Spleen (tissue), 13 donors: Measurements from ENCODE around the gene EEIG2. TPM values are rescaled to one million over a fixed set of nuclear protein-coding genes. Genes with fewer than 3 reads are reported as not detected.
"Not testable (repeated sequence)": the region's sequence is repeated elsewhere in the genome, so short reads cannot be mapped to it uniquely, and the experiment has no call there.

Experiments
- DNase-seq: peaks from one replicate; pipeline ENCODE4 v3.0.0-alpha.2; 2020
- H3K27ac ChIP-seq, 8 donors: fragments of 200-600 bp; sonication (generic) in 7 of 8; 1 replicate in 4 of 8; 2 replicates in 4 of 8; pipeline versions ENCODE4 v1.5.0 to v1.8.0; 2016 to 2021; ENCODE audit warnings: inconsistent platforms in 4 of 8, mild to moderate bottlenecking in 4 of 8, moderate library complexity in 1 of 8
- H3K27me3 ChIP-seq, 7 donors: fragments of 200-600 bp; sonication (generic) in 6 of 7; replicated peaks in 1 of 7; 1 replicate in 4 of 7; 2 replicates in 3 of 7; pipeline versions ENCODE4 v1.5.0 to v1.8.0; 2016 to 2021; ENCODE audit warnings: inconsistent platforms in 3 of 7, mild to moderate bottlenecking in 1 of 7
- H3K36me3 ChIP-seq, 6 donors: fragments of 200-600 bp; sonication (generic) in 5 of 6; 1 replicate in 4 of 6; 2 replicates in 2 of 6; pipeline versions ENCODE4 v1.5.0 to v1.8.0; 2016 to 2021; ENCODE audit warnings: inconsistent platforms in 2 of 6
- H3K4me1 ChIP-seq, 6 donors: fragments of 200-600 bp; sonication (generic) in 5 of 6; 1 replicate in 3 of 6; 2 replicates in 3 of 6; pipeline versions ENCODE4 v1.5.0 to v1.8.0; 2016 to 2021; ENCODE audit warnings: inconsistent platforms in 3 of 6
- H3K4me3 ChIP-seq, 8 donors: fragments of 200-600 bp; sonication (generic) in 7 of 8; 1 replicate in 4 of 8; 2 replicates in 4 of 8; pipeline versions ENCODE4 v1.5.0 to v1.8.0; 2016 to 2021; ENCODE audit warnings: inconsistent platforms in 4 of 8, mild to moderate bottlenecking in 4 of 8, moderate library complexity in 2 of 8
- H3K9me3 ChIP-seq, 8 donors: fragments of 200-600 bp; sonication (generic) in 7 of 8; 1 replicate in 4 of 8; 2 replicates in 4 of 8; pipeline versions ENCODE4 v1.5.0 to v1.8.0; 2016 to 2021; ENCODE audit warnings: inconsistent platforms in 4 of 8
- POLR2A ChIP-seq, 3 donors: fragments of 450-650 bp; IDR thresholded peaks; one replicate each; pipeline ENCODE4 v1.5.1; 2017; ENCODE audit warnings: antibody characterized with exemption in 3 of 3, mild to moderate bottlenecking in 1 of 3
- POLR2AphosphoS5 ChIP-seq, 3 donors: sonication (generic); formaldehyde crosslinking; IDR thresholded peaks; one replicate each; pipeline ENCODE4 v1.5.1; 2017; ENCODE audit warnings: antibody characterized with exemption in 3 of 3
- WGBS, 5 donors: extraction: QIAGEN DNeasy Blood & Tissue Kit in 3 of 5; methylation state at CpG; one replicate each; pipeline versions ENCODE4 v1.1.5 to v1.1.7; 2013 to 2018; 5-methylcytosine and 5-hydroxymethylcytosine counted together
- intact Hi-C: fragments of 100-400 bp; cut with DNase I; formaldehyde crosslinking; loops from one replicate; pipeline ENCODE4 v1.15.0; 2023; ENCODE audit warnings: low total_unique reads
- long read RNA-seq, 2 donors: transcript quantifications; one replicate each; lab custom pipeline, GENCODE V29; 2026
- polyA plus RNA-seq, 3 donors: library from polyadenylated mRNA; stranded (reverse); fragments of 200-250 nt; gene quantifications; one replicate each; pipeline ENCODE4 v1.2.1, GENCODE V29; 2013
- total RNA-seq, 7 donors: library from RNA; depleted of rRNA in 3 of 7; stranded (reverse); fragments of >200 nt in 3 of 7; fragmentation: NEBNext Ultra II Directional in 4 of 7; extraction: Animal tissue kit (Norgen Biotek cat#: 25700) in 4 of 7; gene quantifications; one replicate each; pipeline versions ENCODE4 v1.1.0 to v1.2.1, GENCODE V29; 2016 to 2021
- TF ChIP-seq, protein P1 (sequence below), 11 experiments: fragments of 200-600 bp in 7 of 11; fragments of 450-650 bp in 4 of 11; sonication (generic) in 4 of 11; IDR thresholded peaks in 8 of 11; conservative IDR thresholded peaks in 3 of 11; 1 replicate in 7 of 11; 2 replicates in 4 of 11; pipeline versions ENCODE4 v1.4.0 to v1.8.0; 2016 to 2021; ENCODE audit warnings: antibody characterized with exemption in 11 of 11, inconsistent platforms in 4 of 11, mild to moderate bottlenecking in 1 of 11
- donor health status: healthy with polysubstance abuse.
- donor health status: DM: no; HTN: no; CAD: no; lungs with moderate emphysema.
- donor health status: DM: no; HTN: no; CAD: no.
- donor health status: Bipolar disorder and iron deficiency.
- donor health status: healthy.
- donor health status: DM: no; HTN: no; CAD: no.
- donor health status: DM: yes; HTN: yes; CAD: no.

The EEIG2 gene
- total RNA-seq (10 to 100 TPM; 17.1 to 21.1 (median 17.8) TPM), polyA plus RNA-seq (1 to 10 TPM; 3.3 to 5.4 (median 4.5) TPM)
- long read RNA-seq, donor 1, full-length matches to known transcripts = 5 of 5 reads
- long read RNA-seq, donor 1, partial matches to known transcripts = 0 of 5 reads
- long read RNA-seq, donor 1, other reads (novel, unspliced or antisense) = 0 of 5 reads
- long read RNA-seq, donor 2, full-length matches to known transcripts = 3 of 3 reads
- long read RNA-seq, donor 2, partial matches to known transcripts = 0 of 3 reads
- long read RNA-seq, donor 2, other reads (novel, unspliced or antisense) = 0 of 3 reads

DNA sequence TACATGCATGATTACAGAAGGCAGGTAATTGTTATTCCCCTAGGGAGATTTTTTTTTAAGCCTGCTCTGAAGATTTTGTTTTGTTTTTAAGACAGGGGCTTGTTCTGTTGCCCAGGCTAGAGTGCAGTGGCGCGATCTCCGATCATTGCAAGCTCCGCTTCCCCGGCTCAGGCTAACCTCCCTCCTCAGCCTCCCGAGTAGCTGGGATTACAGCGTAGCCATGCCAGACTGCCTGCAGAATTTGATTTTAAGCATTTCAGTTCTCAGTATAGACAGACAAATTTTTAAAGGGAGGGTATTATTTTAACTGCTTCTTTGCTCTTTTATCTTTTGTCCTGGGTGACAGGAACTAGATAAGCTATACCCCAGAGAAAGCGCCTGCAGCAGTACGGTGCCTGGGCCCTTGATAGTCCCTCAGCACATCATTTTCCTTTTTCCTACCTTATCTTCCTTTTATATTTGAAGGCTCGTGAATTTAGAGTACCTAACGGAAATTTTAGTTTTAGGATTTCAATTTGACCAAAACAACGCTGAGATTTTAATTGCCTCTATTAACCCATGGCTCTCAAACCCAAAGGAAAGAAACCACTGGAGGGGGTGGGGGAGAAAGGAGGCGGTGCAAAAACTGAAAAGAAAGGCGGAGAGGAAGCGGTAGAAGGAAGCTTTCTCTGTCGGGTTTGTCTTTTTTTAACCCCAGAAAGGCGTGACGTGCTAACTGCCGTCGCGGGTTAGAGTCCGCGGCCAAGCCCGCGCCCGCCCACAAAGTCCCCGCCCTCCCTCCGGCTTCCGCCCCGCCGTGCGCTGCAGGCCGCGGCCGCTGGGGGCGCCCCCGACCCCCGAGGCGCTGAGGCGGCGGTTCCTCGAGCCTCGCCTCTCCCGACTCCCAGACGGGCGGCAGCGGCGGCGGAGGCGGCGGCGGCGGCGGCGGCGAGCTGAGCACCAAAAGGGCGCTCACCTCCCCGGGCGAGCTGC lies at the start of gene EEIG2:
Gene EEIG2 (plus strand): TSS at position 886 of the 972 bp plus-strand sequence. CDS start 329 bp downstream, outside the sequence.
- H3K4me1 ChIP-seq = peaks cover 21 to 80% (median 56%) of the 10 kb centered on the region in 6 donors
- H3K36me3 ChIP-seq = no peaks in the 10 kb centered on the region
- H3K27me3 ChIP-seq = no peaks in the 10 kb centered on the region
- peak within 1 kb of the TSS; percentile 56 to 84 (median 66) for H3K4me3 ChIP-seq
- 10 to 23% (median 12%) methylated on average over 27 to 59 of the region's 59 CpGs for WGBS, 5 donors
- TF ChIP-seq POLR2A (IDR thresholded peaks at IDR 0.05) (no peak), POLR2AphosphoS5 (IDR thresholded peaks at IDR 0.05) (peak; percentile 71 to 81 (median 78))
- TF ChIP-seq, protein P1, sequence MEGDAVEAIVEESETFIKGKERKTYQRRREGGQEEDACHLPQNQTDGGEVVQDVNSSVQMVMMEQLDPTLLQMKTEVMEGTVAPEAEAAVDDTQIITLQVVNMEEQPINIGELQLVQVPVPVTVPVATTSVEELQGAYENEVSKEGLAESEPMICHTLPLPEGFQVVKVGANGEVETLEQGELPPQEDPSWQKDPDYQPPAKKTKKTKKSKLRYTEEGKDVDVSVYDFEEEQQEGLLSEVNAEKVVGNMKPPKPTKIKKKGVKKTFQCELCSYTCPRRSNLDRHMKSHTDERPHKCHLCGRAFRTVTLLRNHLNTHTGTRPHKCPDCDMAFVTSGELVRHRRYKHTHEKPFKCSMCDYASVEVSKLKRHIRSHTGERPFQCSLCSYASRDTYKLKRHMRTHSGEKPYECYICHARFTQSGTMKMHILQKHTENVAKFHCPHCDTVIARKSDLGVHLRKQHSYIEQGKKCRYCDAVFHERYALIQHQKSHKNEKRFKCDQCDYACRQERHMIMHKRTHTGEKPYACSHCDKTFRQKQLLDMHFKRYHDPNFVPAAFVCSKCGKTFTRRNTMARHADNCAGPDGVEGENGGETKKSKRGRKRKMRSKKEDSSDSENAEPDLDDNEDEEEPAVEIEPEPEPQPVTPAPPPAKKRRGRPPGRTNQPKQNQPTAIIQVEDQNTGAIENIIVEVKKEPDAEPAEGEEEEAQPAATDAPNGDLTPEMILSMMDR (IDR thresholded peaks at IDR 0.05 in 8 of 11, conservative IDR thresholded peaks at IDR 0.05 in 3 of 11) = peak; percentile 39 to 98 (median 94)
- no peaks in the 10 kb centered on the region for H3K9me3 ChIP-seq
- peak within 1 kb of the TSS; percentile 68 to 86 (median 82) for H3K27ac ChIP-seq
- intact Hi-C loops = loop anchor here (2.0 to 5.0 kb wide), 2 partner anchors 47 to 88 kb away; no protein-coding TSS in a partner anchor
- peak; percentile 98 for DNase-seq

DNA sequence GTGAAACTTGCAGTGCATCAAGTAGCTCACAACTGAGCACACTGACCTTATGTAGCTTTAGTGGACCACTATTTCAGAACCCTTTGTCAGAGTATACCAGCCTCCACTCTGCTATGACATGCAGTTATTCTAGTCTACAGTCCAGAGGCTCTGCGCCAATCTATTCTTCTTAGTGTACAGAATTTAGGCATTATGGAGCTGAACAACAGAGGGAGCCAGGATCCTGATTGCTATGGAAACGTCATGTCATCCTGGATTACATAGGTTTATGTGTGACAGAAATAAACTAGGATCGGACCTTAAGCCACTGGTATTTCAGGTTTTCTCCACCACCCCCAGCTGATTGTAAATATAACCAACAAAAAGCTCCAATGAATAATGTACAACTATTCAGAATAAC lies 48.1 kb upstream of the EEIG2 start:
- no peak overlapping the region for H3K27ac ChIP-seq
- WGBS, 5 donors = 60 to 71% (median 69%) methylated on average over 3 of the region's 3 CpGs
- H3K9me3 ChIP-seq = no peaks in the 10 kb centered on the region
- intact Hi-C loops = loop anchor here (2.0 kb wide), 1 partner anchor 49 kb away; the partner anchor contains the start of gene EEIG2
- H3K36me3 ChIP-seq = no peaks in the 10 kb centered on the region
- H3K27me3 ChIP-seq = no peaks in the 10 kb centered on the region
- H3K4me1 ChIP-seq = no peaks in the 10 kb centered on the region
- DNase-seq = no peak
- TF ChIP-seq POLR2AphosphoS5 (IDR thresholded peaks at IDR 0.05) = no peak
- no peak for TF ChIP-seq POLR2A (IDR thresholded peaks at IDR 0.05)
- no peak overlapping the region for H3K4me3 ChIP-seq

DNA sequence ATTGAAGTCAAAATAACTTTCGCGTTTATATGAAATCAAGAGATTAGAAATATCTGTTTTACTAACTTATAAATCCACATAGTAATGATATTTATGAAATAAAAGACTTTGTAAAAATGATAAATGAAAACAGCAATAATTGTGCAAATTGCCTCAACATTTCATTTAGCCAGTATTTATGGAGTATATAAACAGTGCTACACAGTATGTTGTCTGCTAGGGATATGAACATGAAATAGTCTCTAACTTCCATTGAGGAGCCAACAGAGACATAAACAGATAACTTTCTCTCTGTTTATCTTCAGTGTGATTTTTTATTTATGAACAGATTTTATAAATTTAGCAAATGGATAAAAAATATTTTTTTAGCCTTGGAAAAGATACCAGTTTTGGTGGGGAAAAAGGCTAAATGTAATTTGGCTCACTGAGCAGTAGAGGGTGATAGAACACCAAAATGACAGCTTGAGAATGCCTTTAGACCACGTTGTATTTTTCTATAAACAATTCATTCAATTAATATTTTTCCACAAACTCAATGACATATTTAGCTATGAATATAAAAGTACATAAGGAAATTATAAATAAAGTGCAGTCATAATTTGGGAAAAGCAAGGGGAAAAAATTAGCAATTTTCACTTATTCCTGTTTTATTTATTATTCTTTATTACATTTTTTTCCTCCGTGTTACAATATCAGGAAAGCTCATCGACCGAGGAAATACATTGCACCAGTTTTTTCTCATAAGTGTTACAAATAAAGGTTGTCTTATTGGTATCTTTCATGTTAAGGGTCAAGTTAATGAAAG lies 47.5 kb upstream of the EEIG2 start:
- Histone ChIP-seq H3K9me3 (no peaks in the 10 kb centered on the region), H3K4me3 (no peak overlapping the region), H3K4me1 (no peaks in the 10 kb centered on the region), H3K36me3 (no peaks in the 10 kb centered on the region), H3K27ac (no peak overlapping the region), H3K27me3 (no peaks in the 10 kb centered on the region)
- no peak for DNase-seq
- intact Hi-C loops = loop anchor here (2.0 kb wide), 1 partner anchor 48 kb away; the partner anchor contains the start of gene EEIG2
- no peak for TF ChIP-seq POLR2AphosphoS5 (IDR thresholded peaks at IDR 0.05)
- TF ChIP-seq, protein P1 (IDR thresholded peaks at IDR 0.05 in 8 of 11, conservative IDR thresholded peaks at IDR 0.05 in 3 of 11) = peak; percentile 57 to 89 (median 85)
- no peak for TF ChIP-seq POLR2A (IDR thresholded peaks at IDR 0.05)
- 68 to 72% (median 71%) methylated on average over 6 of the region's 6 CpGs for WGBS, 5 donors

DNA sequence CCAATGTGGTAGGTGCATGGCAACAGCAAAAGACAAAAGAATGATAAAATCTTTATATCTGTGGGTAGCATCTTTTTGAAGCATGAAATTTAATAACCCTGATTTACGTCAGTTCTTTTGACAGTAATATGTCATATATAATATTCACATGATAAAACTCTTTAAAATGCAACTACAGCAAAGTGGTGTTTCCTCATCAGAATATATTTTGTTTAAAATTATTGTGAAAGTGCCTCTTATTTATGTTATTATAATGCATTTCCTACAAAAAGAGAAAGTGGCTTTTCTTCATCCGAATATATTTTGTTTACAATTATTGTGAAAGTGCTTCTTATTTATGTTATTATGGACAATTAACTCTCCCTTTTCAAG lies 46.9 kb upstream of the EEIG2 start:
- 65 to 75% (median 69%) methylated on average over 2 of the region's 2 CpGs for WGBS, 5 donors
- Histone ChIP-seq H3K27ac (no peak overlapping the region), H3K9me3 (no peaks in the 10 kb centered on the region), H3K27me3 (no peaks in the 10 kb centered on the region), H3K4me3 (no peak overlapping the region), H3K36me3 (no peaks in the 10 kb centered on the region), H3K4me1 (no peaks in the 10 kb centered on the region)
- no peak for DNase-seq
- TF ChIP-seq, protein P1 (IDR thresholded peaks at IDR 0.05 in 8 of 11, conservative IDR thresholded peaks at IDR 0.05 in 3 of 11) = no peak
- TF ChIP-seq POLR2A (IDR thresholded peaks at IDR 0.05) = no peak
- no peak for TF ChIP-seq POLR2AphosphoS5 (IDR thresholded peaks at IDR 0.05)
- intact Hi-C loops = loop anchor here (2.0 kb wide), 1 partner anchor 48 kb away; the partner anchor contains the start of gene EEIG2

DNA sequence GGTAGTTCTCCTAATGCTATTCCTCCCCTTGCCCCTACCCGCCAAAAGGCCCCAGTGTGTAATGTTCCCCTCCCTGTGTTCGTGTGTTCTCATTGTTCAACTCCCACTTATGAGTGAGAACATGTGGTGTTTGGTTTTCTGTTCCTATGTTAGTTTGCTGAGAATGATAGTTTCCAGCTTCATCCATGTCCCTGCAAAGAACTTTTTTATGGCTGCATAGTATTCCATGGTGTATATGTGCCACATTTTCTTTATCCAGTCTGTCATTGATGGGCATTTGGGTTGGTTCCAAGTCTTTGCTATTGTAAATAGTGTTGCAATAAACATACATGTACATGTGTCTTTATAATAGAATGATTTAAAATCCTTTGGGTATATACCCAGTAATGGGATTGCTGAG lies 46.0 kb upstream of the EEIG2 start:
- not testable (repeated sequence) for H3K27ac ChIP-seq, H3K9me3 ChIP-seq, H3K36me3 ChIP-seq, H3K4me3 ChIP-seq, H3K4me1 ChIP-seq, H3K27me3 ChIP-seq, DNase-seq
- intact Hi-C loops = loop anchor here (2.0 kb wide), 1 partner anchor 47 kb away; the partner anchor contains the start of gene EEIG2
- 90 to 96% (median 95%) methylated on average over 2 of the region's 2 CpGs for WGBS, 5 donors

DNA sequence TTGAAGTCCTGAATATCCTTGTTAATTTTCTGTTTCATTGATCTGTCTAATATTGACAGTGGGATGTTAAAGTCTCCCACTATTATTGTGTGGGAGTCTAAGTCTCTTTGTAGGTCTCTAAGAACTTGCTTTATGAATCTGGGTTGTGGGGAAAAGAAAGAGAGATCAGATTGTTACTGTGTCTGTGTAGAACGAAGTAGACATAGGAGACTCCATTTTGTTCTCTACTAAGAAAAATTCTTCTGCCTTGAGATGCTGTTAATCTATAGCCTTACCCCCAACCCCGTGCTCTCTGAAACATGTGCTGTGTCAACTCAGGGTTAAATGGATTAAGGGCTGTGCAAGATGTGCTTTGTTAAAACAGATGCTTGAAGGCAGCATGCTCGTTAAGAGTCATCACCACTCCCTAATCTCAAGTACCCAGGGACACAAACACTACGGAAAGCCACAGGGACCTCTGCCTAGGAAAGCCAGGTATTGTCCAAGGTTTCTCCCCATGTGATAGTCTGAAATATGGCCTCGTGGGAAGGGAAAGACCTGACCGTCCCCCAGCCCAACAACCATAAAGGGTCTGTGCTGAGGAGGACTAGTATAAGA lies 42.5 kb upstream of the EEIG2 start:
- H3K27me3 ChIP-seq, H3K4me1 ChIP-seq, intact Hi-C loops, H3K4me3 ChIP-seq, H3K27ac ChIP-seq, DNase-seq, H3K36me3 ChIP-seq, H3K9me3 ChIP-seq: not testable (repeated sequence)
- 65 to 85% (median 82%) methylated on average over 6 of the region's 6 CpGs for WGBS, 5 donors
